Cerebellar cortex (tissue), 1 donor: Measurements from ENCODE around the gene ZMIZ1.

Source experiments
- DNase-seq: peaks from one replicate; pipeline ENCODE4 v3.0.0-alpha.2; 2015; ENCODE audit warnings: low spot score

The ZMIZ1 gene

GRCh38 chr10:79119306-79119705 is 50.5 kb downstream of the ZMIZ1 start:
- DNase-seq: no peak

GRCh38 chr10:79123547-79123963 is 54.8 kb downstream of the ZMIZ1 start:
- DNase-seq: no peak

GRCh38 chr10:79124066-79124465 is 55.3 kb downstream of the ZMIZ1 start:
- DNase-seq: no peak

GRCh38 chr10:79125092-79125491 is 56.3 kb downstream of the ZMIZ1 start:
- DNase-seq: no peak

GRCh38 chr10:79126351-79127080 is 57.8 kb downstream of the ZMIZ1 start:
- DNase-seq: no peak

- DNase-seq: no peak
These were observed 58.6 kb downstream of the ZMIZ1 start for GRCh38 chr10:79127151-79127961.

GRCh38 chr10:79128241-79128922 is 59.6 kb downstream of the ZMIZ1 start:
- no peak for DNase-seq

GRCh38 chr10:79128923-79129305 is 60.1 kb downstream of the ZMIZ1 start:
- DNase-seq: no peak

GRCh38 chr10:79129361-79129997 is 60.7 kb downstream of the ZMIZ1 start:
- DNase-seq: no peak

GRCh38 chr10:79130255-79130654 is 61.5 kb downstream of the ZMIZ1 start:
- no peak for DNase-seq

- no peak for DNase-seq
These were observed 62.1 kb downstream of the ZMIZ1 start for GRCh38 chr10:79130846-79131245.

- DNase-seq: no peak
These were observed 63.3 kb downstream of the ZMIZ1 start for GRCh38 chr10:79131836-79132631.

GRCh38 chr10:79132681-79133381 is 64.1 kb downstream of the ZMIZ1 start:
- no peak for DNase-seq

- no peak for DNase-seq
These were observed 64.7 kb downstream of the ZMIZ1 start for GRCh38 chr10:79133416-79133815.

- DNase-seq: no peak
These were observed 67.0 kb downstream of the ZMIZ1 start for GRCh38 chr10:79135790-79136189.

GRCh38 chr10:79136236-79137005 is 67.7 kb downstream of the ZMIZ1 start:
- no peak for DNase-seq

GRCh38 chr10:79137300-79137756 is 68.6 kb downstream of the ZMIZ1 start:
- no peak for DNase-seq

- DNase-seq: no peak
These were observed 69.1 kb downstream of the ZMIZ1 start for GRCh38 chr10:79137826-79138225.

- no peak for DNase-seq
These were observed 69.8 kb downstream of the ZMIZ1 start for GRCh38 chr10:79138449-79139123.
